AG04449 (cell line): ENCODE data around the gene ARL8B.
A peak's percentile ranks its signal among the peaks of the same experiment; 100 is the strongest.

Source experiments
- CTCF ChIA-PET: fragments of 350-600 bp; formaldehyde crosslinking; extraction: SDS; loops from one replicate; lab custom pipeline; 2021; ENCODE audit warnings: antibody characterized with exemption; lab: Yijun Ruan, JAX
- POLR2A ChIA-PET: fragments of 400-600, 350-600 bp; formaldehyde crosslinking; extraction: SDS; loops from one replicate; lab custom pipeline; 2020; ENCODE audit warnings: antibody characterized with exemption, inconsistent platforms; lab: Yijun Ruan, JAX
- DNase-seq: peaks from one replicate; pipeline ENCODE4 v3.0.0-alpha.2; 2010; ENCODE audit warnings: low read depth, low spot score
- H3K4me3 ChIP-seq: 2 replicates; pipeline ENCODE4 v1.5.1; 2011; ENCODE audit warnings: low read depth, mild to moderate bottlenecking, control low read depth, low read length
- TF ChIP-seq, protein P1 (sequence below): IDR thresholded peaks from one replicate; pipeline ENCODE4 v1.5.1; 2011; ENCODE audit warnings: mild to moderate bottlenecking, moderate library complexity, low read length, control low read depth, inconsistent platforms; ENCODE audit not compliant: insufficient read depth; ENCODE audit errors: missing control alignments

The ARL8B gene

GRCh38 chr3:5116538-5116937, 5.6 kb upstream of the ARL8B start:
- ChIA-PET POLR2A (no interaction called here), CTCF (interaction anchor here (1.1 to 1.9 kb wide), 2 partner anchors 8 to 18 kb away, joined by 3 to 6 read pairs; no protein-coding TSS in a partner anchor)
- DNase-seq, result no peak
- no peak overlapping the region for H3K4me3 ChIP-seq
- TF ChIP-seq, protein P1, sequence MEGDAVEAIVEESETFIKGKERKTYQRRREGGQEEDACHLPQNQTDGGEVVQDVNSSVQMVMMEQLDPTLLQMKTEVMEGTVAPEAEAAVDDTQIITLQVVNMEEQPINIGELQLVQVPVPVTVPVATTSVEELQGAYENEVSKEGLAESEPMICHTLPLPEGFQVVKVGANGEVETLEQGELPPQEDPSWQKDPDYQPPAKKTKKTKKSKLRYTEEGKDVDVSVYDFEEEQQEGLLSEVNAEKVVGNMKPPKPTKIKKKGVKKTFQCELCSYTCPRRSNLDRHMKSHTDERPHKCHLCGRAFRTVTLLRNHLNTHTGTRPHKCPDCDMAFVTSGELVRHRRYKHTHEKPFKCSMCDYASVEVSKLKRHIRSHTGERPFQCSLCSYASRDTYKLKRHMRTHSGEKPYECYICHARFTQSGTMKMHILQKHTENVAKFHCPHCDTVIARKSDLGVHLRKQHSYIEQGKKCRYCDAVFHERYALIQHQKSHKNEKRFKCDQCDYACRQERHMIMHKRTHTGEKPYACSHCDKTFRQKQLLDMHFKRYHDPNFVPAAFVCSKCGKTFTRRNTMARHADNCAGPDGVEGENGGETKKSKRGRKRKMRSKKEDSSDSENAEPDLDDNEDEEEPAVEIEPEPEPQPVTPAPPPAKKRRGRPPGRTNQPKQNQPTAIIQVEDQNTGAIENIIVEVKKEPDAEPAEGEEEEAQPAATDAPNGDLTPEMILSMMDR, result no peak

DNA sequence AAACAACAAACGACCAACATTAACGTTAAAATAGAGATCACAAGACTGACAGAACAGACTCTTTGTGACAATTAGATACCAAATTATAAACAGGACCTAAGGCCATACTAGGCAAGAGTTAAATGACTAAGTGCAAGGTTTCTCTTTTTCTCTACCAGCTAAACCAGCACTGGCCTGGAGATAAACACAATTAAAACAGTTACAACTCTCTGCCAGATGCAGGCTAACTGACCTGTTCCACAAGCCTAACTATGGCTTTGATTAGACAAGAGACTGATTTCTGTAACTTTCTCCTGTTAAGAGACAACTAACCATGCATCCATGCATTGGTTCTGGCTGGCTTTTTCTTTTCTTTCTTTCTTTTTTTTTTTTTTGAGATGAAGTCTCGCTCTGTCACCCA, 1.6 kb upstream of the ARL8B start:
- ChIA-PET POLR2A (no interaction called here), CTCF (interaction anchor here (1.3 to 1.8 kb wide), 4 partner anchors 10 to 446 kb away, joined by 3 to 10 read pairs (median 6); no protein-coding TSS in a partner anchor)
- TF ChIP-seq, protein P1, result no peak
- DNase-seq, result no peak
- no peak overlapping the region for H3K4me3 ChIP-seq

DNA sequence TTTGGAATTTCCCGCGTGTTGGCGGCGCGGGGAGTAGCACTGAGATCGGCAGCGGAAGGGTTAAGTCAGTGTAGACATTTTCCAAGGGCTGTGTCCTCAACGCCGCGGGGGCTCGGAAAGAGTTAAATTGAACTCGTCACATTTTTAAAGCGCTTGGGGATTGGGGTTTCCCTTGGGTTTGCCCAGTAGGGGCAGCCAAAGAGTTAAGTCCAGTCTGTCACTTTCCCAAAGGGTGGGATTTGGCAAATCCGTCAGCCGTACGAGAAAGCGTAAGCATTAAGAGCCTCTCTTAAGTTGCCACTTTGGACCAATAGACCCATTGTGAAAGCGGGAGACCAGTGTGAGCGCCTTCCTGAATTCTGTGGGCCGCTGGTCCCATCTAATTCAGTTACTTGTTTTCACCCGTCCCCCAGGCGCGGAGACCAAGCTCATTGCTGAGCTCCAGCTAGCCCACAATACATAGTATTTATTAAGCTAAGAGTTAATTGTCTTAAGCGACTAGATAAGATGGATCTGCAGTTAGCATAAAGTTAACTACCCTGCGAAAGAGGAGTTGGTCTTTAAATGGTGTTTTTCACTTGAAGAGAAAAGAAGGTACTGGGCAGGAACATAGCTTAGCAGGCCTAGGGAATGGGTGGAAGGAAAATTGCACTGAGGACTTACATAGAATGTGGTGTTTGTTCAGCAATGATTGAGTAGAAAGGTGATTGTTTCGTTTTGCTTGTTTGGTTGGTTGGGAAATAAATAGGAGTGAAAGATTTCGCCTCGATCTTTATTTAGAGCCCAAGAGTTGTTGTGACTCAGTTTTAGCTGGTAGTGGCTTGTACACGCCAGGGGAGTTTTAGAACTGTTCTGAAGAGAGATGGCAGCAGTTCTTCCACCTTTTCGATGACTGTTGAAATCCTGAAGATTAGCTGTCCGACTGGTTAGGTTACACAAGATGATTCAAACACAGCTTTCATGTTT, 932 bp downstream of the ARL8B start:
- CTCF ChIA-PET, result interaction anchor here (0.7 to 2.9 kb wide), 20 partner anchors 8 to 467 kb away, joined by 3 to 18 read pairs (median 6); partner anchors contain the start of gene EDEM1
- H3K4me3 ChIP-seq, result peak overlapping the region; percentile 93
- POLR2A ChIA-PET, result interaction anchor here (0.6 to 1.6 kb wide), 7 partner anchors 13 to 97 kb away, joined by 3 to 4 read pairs (median 3); no protein-coding TSS in a partner anchor
- no peak for DNase-seq
- TF ChIP-seq, protein P1, result no peak

- DNase-seq, result no peak
- CTCF ChIA-PET, result interaction anchor here (1.1 to 2.1 kb wide), 7 partner anchors 9 to 468 kb away, joined by 3 to 10 read pairs (median 6); no protein-coding TSS in a partner anchor
Observed at GRCh38 chr3:5123937-5124336, 1.8 kb downstream of the ARL8B start.

GRCh38 chr3:5126586-5126985, 4.5 kb downstream of the ARL8B start:
- CTCF ChIA-PET, result interaction anchor here (1.1 to 1.3 kb wide), 2 partner anchors 13 to 72 kb away, joined by 3 to 4 read pairs; no protein-coding TSS in a partner anchor

More at GRCh38 chr3:5123937-5124336, 1.8 kb downstream of the ARL8B start:
- POLR2A ChIA-PET, result interaction anchor here (0.6 to 1.6 kb wide), 3 partner anchors 13 to 71 kb away, joined by 3 to 4 read pairs (median 3); no protein-coding TSS in a partner anchor
- TF ChIP-seq, protein P1, result no peak
- H3K4me3 ChIP-seq, result peak overlapping the region; percentile 93

More at GRCh38 chr3:5126586-5126985, 4.5 kb downstream of the ARL8B start:
- H3K4me3 ChIP-seq, result no peak overlapping the region
- POLR2A ChIA-PET, result no interaction called here
- TF ChIP-seq, protein P1, result no peak
- no peak for DNase-seq
